Fibroblast of upper back skin (primary cell): ENCODE measurements around the gene IFNL2.

Experiments
- DNase-seq: peaks from one replicate; pipeline ENCODE4 v3.0.0-alpha.2; 2013

IFNL2 gene

DNA sequence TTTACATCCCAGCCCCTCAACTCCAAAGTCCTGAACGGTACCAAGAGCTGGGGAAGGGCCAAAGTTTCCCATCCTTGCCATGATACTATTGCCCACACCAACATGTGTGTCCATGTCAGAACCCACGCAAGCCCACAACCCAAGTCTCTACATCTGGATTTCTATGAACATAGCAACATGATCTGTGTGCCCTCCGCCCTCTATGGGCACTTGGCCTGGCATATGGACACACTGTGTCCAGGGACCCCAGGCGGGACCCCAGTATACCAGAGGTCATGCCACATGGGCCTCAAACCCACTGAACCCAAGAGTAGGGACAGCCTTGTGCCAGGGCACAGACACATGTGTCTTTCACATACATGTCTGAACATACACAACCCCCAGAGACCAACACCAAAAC is 50.5 kb downstream of the IFNL2 start:
- DNase-seq, result no peak

DNA sequence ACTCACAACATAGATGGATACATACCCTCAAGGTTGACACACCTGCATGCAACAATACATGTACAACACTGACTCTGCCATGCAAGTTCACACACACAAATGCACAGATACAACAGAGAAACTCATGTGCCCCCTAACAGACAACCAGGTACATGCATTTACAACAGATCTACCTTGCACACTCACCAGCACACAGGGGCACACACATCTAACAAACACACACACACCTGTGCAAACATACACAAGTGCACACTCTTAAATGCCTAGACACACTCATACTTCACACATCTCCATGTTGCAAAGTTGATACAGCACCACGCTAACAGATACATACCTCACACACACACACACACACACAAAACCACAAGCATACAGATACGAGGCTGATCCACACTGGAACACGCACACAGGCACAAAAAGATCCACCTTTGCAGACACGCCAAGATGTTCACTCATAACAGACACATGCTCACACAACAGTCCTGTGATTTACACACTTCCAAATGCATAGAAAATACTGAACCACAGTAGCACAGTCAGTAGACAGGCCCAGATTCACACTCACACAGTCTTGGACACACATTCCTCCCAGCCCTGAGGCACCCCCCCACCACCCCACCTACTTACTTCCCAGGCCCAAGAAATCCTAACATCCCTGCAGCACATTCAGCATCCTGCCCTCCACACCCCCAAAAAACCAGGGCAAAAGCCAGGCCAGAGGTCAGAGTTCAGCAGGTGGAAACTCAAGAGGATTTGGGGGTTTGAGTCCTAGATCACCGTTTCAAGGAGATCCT is 51.1 kb downstream of the IFNL2 start:
- DNase-seq, result no peak
